Activated T-cell treated with anti-CD3 and anti-CD28 coated beads for 4 hours (primary cell): ENCODE measurements around the gene ESRRA.
"Not testable (repeated sequence)": the region's sequence is repeated elsewhere in the genome, so short reads cannot be mapped to it uniquely, and the experiment has no call there.

Source experiments
- DNase-seq: peaks from one replicate; pipeline ENCODE4 v3.0.0-alpha.2; 2020

The ESRRA gene

GRCh38 chr11:64314146-64314804 is 9.0 kb downstream of the ESRRA start:
- no peak for DNase-seq

DNA sequence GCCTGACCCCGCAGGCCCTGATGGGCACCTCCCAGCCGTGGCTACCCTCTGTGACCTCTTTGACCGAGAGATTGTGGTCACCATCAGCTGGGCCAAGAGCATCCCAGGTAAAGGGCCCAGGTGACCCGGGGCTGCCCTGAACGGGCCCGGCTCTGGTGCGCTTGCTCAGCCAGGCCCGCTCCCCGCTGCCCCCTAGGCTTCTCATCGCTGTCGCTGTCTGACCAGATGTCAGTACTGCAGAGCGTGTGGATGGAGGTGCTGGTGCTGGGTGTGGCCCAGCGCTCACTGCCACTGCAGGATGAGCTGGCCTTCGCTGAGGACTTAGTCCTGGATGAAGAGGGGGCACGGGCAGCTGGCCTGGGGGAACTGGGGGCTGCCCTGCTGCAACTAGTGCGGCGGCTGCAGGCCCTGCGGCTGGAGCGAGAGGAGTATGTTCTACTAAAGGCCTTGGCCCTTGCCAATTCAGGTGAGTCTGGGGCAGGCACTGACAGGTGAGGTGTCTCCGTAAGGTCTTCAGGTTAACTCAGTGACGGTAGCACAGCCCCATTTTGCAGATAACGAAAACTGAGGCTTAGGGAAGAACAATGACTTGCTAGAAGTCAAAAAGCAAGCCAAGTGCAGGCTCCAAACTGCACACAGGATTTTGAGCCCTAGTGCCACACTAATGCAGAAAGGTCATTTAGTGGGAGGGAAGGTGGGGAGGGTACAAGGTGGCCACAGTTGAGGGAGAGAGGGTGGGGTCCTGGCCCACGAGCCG is 9.7 kb downstream of the ESRRA start:
- no peak for DNase-seq

DNA sequence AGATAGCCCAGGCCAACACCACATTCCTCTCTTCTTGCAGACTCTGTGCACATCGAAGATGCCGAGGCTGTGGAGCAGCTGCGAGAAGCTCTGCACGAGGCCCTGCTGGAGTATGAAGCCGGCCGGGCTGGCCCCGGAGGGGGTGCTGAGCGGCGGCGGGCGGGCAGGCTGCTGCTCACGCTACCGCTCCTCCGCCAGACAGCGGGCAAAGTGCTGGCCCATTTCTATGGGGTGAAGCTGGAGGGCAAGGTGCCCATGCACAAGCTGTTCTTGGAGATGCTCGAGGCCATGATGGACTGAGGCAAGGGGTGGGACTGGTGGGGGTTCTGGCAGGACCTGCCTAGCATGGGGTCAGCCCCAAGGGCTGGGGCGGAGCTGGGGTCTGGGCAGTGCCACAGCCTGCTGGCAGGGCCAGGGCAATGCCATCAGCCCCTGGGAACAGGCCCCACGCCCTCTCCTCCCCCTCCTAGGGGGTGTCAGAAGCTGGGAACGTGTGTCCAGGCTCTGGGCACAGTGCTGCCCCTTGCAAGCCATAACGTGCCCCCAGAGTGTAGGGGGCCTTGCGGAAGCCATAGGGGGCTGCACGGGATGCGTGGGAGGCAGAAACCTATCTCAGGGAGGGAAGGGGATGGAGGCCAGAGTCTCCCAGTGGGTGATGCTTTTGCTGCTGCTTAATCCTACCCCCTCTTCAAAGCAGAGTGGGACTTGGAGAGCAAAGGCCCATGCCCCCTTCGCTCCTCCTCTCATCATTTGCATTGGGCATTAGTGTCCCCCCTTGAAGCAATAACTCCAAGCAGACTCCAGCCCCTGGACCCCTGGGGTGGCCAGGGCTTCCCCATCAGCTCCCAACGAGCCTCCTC is 10.6 kb downstream of the ESRRA start:
- DNase-seq = not testable (repeated sequence)

DNA sequence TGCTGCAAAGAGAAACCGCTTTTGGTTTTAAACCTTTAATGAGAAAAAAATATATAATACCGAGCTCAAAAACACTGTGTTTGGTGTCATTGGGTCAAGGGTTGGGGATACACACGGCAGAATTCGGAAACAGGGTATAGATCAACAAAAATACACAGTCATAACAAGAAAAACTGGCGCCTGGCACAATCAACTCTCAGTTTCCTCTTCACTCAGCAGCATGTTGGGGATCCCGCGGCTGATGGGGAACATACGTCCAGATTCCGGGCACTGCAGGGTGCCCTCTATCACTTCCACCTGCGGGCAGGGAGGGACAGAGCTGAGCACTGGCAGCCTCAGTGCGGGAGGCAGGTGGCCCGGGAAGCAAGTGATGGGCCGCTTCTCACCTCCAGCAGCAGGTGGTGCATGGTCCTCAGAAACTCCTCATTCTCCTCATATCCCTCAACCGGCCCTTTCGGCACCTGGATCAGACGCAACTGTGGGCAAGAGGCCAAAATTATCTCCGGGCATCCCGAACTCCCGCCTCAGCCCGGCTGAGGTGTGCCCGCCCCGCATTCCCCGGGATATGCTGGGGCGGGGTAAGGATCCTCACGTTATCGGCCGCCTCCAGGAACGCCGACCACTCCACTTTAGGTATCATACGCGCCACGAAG is 11.5 kb downstream of the ESRRA start:
- no peak for DNase-seq

DNA sequence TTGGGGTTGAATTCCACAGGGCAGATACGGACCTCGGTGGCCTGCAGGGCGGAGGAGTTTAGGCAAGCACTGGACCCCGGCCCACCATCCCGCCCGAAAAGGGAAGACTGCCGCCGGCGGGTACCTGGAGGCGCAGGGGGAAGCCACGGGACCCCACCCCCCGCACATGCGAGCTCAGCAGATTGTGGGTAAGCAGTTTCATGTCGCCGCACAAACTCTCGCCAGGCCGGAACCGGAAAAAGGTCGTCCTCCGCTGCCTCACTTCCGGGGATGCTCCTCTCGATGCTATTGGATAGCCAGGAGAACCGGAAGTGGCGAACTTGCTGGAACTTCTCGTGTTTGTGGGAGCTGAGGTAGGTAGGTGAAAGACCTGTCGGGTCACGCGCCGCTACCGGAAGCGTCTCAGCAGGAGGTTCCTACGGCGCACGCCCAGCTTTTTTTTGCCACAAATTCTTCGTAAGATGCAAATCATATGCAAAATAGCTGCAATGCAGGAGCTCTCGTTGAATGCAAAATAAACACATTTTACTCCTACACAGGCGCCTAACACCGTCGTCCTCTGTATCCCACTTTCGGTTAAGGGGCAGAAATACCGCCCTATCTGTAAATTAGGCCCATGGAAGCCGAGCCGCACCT is 12.1 kb downstream of the ESRRA start, which contains the start of gene TRMT112:
TRMT112 (minus strand) TSS at position 235 of the 636 bp plus-strand sequence; CDS start at position 202, 33 bp downstream.
- DNase-seq = peak; percentile 92

DNA sequence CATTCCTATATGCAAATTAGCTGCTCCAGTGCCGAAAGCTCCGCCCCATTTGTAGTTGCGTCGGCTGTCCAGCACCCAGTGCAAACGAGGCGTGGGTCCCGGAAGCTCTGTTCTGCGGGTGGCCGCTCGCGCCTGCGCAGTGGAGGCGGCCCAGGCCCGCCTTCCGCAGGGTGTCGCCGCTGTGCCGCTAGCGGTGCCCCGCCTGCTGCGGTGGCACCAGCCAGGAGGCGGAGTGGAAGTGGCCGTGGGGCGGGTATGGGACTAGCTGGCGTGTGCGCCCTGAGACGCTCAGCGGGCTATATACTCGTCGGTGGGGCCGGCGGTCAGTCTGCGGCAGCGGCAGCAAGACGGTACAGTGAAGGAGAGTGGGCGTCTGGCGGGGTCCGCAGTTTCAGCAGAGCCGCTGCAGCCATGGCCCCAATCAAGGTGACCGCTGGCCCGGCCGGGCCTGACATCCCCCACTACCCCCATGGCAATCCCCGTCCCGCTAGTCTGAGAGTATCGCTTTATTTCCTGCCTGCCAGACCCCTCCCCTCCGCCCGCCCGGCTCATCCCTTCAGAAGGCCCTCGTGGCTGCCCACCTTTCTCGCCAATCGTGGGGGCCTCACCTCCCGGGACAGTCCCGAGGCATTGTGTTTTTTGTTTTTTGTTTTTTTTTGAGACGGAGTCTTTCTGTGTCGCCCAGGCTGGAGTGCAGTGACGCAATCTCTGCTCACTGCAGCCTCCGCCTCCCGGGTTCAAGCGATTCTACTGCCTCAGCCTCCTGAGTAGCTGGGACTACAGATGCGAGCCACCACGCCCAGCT is 12.8 kb downstream of the ESRRA start, which contains the start of gene PRDX5:
PRDX5 (plus strand) TSS at position 161 of the 805 bp plus-strand sequence; CDS start at position 256, 95 bp downstream.
- peak; percentile 86 for DNase-seq

- no peak for DNase-seq
Observed at GRCh38 chr11:64318766-64319761, 13.7 kb downstream of the ESRRA start.

- no peak for DNase-seq
Observed at GRCh38 chr11:64320556-64320955, 15.2 kb downstream of the ESRRA start.

DNA sequence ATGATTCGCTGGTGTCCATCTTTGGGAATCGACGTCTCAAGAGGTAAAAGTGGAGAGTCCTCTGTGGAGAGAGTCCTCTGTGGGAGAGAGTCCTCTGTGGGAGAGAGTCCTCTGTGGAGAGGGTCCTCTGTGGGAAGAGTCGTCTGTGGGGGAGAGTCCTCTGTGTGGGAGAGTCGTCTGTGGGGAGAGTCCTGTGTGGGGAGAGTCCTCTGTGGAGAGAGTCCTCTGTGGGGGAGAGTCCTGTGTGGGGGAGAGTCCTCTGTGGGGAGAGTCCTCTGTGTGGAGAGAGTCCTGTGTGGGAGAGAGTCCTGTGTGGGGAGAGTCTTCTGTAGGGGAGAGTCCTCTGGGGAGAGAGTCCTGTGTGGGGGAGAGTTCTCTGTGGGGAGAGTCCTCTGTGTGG is 15.7 kb downstream of the ESRRA start:
- DNase-seq = no peak

DNA sequence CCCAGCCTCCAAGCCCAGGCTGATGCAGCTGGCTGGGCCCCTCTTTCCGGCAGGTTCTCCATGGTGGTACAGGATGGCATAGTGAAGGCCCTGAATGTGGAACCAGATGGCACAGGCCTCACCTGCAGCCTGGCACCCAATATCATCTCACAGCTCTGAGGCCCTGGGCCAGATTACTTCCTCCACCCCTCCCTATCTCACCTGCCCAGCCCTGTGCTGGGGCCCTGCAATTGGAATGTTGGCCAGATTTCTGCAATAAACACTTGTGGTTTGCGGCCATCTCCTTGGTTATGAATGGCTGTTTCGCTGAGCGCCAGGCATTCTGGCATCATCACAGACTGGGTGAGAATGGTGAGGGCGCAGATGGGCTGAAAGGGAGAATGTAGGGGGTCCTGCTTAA is 16.2 kb downstream of the ESRRA start:
- no peak for DNase-seq

- no peak for DNase-seq
Observed at GRCh38 chr11:64322925-64323260, 17.6 kb downstream of the ESRRA start.

GRCh38 chr11:64323373-64323772 is 18.0 kb downstream of the ESRRA start:
- no peak for DNase-seq

GRCh38 chr11:64323984-64324383 is 18.7 kb downstream of the ESRRA start:
- DNase-seq = not testable (repeated sequence)

DNA sequence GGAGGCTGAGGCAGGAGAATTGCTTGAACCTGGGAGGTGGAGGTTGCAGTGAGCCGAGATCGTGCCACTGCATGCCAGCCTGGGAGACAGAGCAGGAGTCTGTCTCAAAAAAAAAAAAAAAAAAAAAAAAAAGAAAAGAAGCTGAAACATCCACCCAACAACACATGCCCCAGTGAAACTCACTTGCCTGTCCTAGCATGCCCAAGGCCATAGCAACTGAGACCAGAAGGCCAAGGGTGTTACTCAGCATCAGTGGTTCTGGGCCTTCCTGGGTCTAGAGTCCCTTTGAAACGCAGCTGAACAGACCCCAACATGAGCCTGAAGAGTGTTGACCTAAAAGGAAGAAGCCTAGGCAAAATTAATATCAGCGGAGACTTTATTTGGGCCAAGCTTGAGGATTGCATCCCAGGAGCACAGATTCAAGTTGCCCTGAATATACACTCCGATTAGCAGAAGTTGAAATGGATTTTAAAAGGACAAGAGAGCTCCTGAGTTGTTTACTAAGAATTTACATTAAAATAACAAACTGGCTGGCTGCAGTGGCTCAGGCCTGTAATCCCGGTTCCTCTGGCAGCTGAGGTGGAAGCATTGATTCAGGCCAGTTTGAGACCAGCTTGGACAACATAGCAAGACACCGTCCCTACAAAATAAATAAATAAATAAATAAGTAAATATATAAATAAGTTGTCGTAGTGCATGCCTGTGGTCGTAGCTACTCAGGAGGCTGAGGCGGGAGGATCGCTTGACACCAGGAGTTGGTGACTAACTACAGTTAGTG is 19.6 kb downstream of the ESRRA start:
- no peak for DNase-seq

GRCh38 chr11:64327375-64327774 is 22.1 kb downstream of the ESRRA start:
- no peak for DNase-seq

DNA sequence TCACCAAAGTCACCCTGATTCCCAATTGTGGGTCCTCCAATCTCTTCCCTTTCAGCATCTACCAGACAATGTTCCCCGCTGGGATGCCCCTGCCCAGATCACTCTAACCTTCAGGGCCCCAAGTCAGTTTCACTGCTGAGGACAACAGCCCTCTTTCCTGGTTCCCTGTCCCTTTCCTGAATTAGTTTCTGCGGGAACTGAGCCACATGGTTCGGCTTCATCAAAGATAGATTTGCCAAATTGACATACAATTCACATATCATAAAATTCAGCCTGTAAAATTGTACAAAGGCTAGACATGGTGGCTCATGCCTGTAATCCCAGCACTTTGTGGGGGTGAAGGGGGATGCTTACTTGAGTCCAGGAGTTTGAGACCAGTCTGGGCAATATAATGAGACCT is 22.7 kb downstream of the ESRRA start:
- DNase-seq = no peak

- DNase-seq = no peak
Observed at GRCh38 chr11:64330888-64331287, 25.6 kb downstream of the ESRRA start.

GRCh38 chr11:64331569-64332371 is 26.4 kb downstream of the ESRRA start:
- DNase-seq = peak; percentile 46
